Adrenal gland (tissue), 5 donors: ENCODE data around the gene CUX1.

ENCODE experiments used
- CTCF ChIP-seq, 6 experiments: fragments of 450-650 bp in 4 of 6; fragments of 200-600 bp in 2 of 6; sonication (generic) in 1 of 6; IDR thresholded peaks; 1 replicate in 5 of 6; 2 replicates in 1 of 6; pipeline versions ENCODE4 v1.5.1 to v1.8.0; 2016 to 2021; ENCODE audit warnings: antibody characterized with exemption in 6 of 6, mild to moderate bottlenecking in 2 of 6, moderate library complexity in 1 of 6
- POLR2A ChIP-seq, 2 donors: fragments of 450-650 bp; IDR thresholded peaks; one replicate each; pipeline ENCODE4 v1.6.1; 2017; ENCODE audit warnings: antibody characterized with exemption in 2 of 2, mild to moderate bottlenecking in 2 of 2, moderate library complexity in 1 of 2
- donor health status: DM: no; HTN: no; CAD: no.

GRCh38 chr7:102009628-102010027 is 192.2 kb downstream of the CUX1 start:
- TF ChIP-seq POLR2A (IDR thresholded peaks at IDR 0.05) (no peak), CTCF (IDR thresholded peaks at IDR 0.05) (no peak)
